ENCODE results near the gene RAB23. TPM values are rescaled to one million over a fixed set of nuclear protein-coding genes. Genes with fewer than 3 reads are reported as not detected.

RAB23 gene
- total and polyA plus RNA-seq, 2 of the 8 experiments (the other 6 are each of a cell fraction or from before 2014, with no cell fraction given): 6.5 to 17.2 TPM

GRCh38 chr6:57226221-57226620, 4.1 kb upstream of the RAB23 start:
- WGBS, 2 experiments (ENCODE audit: extremely low coverage in 1 of 2, insufficient coverage in 1 of 2, insufficient read length in 1 of 2, insufficient replicate concordance in 2 of 2, low coverage in 1 of 2, low lambda C conversion rate in 2 of 2, missing lambda C conversion rate in 1 of 2): 92% methylated on average over 2 of the region's 2 CpGs; no CpG with 5 or more reads in 1 of the 2 experiments
- H3K4me3 ChIP-seq (ENCODE audit: extremely low read depth in 1 of 4, insufficient read depth in 2 of 4, low read depth in 3 of 4, low read length in 4 of 4): no peak overlapping the region
- peaks cover 0 to 3% (median under 1%) of the 10 kb centered on the region in 4 experiments; a peak in 2 of 7 replicates for H3K4me1 ChIP-seq (replicated peaks in 1 of 4; ENCODE audit: control insufficient read depth in 3 of 4, insufficient read depth in 4 of 4, low read length in 3 of 4)
- ChIA-PET CTCF (ENCODE audit: partially characterized antibody) (no interaction called here), POLR2A (ENCODE audit: partially characterized antibody) (no interaction called here)
- no peak overlapping the region for H3K4me2 ChIP-seq (ENCODE audit: insufficient read depth in 1 of 2, low read depth in 2 of 2, low read length in 2 of 2)
- no peak overlapping the region for H4K91ac ChIP-seq (replicated peaks; ENCODE audit: insufficient read length, low read length)
- H3K27ac ChIP-seq (ENCODE audit: low read depth, low read length): no peak overlapping the region
- no peak overlapping the region for H2AK5ac ChIP-seq (ENCODE audit: low read depth, low read length)
- H2BK12ac ChIP-seq (ENCODE audit: low read depth, low read length): no peak overlapping the region
- DNase-seq (ENCODE audit: low read depth in 1 of 2, low spot score in 2 of 2): no peak
- peaks cover 5% of the 10 kb centered on the region for H3K23me2 ChIP-seq (ENCODE audit: low read depth, low read length)
- no peak overlapping the region for H2AFZ ChIP-seq (ENCODE audit: low read length)
- no peak overlapping the region for H2BK15ac ChIP-seq (ENCODE audit: low read length)
- no peak overlapping the region for H2BK5ac ChIP-seq (ENCODE audit: low read depth, low read length)
- H3K18ac ChIP-seq (ENCODE audit: extremely low read depth, low read length): no peak overlapping the region
- H3K27me3 ChIP-seq (replicated peaks in 1 of 4; ENCODE audit: control insufficient read depth in 3 of 4, extremely low read depth in 1 of 4, insufficient read depth in 3 of 4, low read length in 3 of 4): no peaks in the 10 kb centered on the region
- H4K8ac ChIP-seq (ENCODE audit: extremely low read depth, insufficient read depth, low read length): no peak overlapping the region
- TF ChIP-seq CREB1 (IDR thresholded peaks at IDR 0.05): no peak
- TF ChIP-seq CEBPB (IDR thresholded peaks at IDR 0.05; ENCODE audit: low read depth, low read length): no peak
- TF ChIP-seq CTBP2 (IDR thresholded peaks at IDR 0.05; ENCODE audit: borderline replicate concordance, insufficient read depth, insufficient read length, low read length): no peak
- TF ChIP-seq, protein P1, sequence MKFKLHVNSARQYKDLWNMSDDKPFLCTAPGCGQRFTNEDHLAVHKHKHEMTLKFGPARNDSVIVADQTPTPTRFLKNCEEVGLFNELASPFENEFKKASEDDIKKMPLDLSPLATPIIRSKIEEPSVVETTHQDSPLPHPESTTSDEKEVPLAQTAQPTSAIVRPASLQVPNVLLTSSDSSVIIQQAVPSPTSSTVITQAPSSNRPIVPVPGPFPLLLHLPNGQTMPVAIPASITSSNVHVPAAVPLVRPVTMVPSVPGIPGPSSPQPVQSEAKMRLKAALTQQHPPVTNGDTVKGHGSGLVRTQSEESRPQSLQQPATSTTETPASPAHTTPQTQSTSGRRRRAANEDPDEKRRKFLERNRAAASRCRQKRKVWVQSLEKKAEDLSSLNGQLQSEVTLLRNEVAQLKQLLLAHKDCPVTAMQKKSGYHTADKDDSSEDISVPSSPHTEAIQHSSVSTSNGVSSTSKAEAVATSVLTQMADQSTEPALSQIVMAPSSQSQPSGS (IDR thresholded peaks at IDR 0.05; ENCODE audit: low read length): no peak
- no peak for TF ChIP-seq ATF3 (IDR thresholded peaks at IDR 0.05; ENCODE audit: insufficient read depth, low read depth, low read length)
- no peak overlapping the region for H2BK20ac ChIP-seq (ENCODE audit: low read length)
- no peak overlapping the region for H4K5ac ChIP-seq (ENCODE audit: insufficient read length, low read depth, low read length)
- H3K79me2 ChIP-seq (ENCODE audit: control insufficient read depth in 1 of 2, insufficient read depth in 2 of 2, low read length in 2 of 2): peaks cover 0 to 1% of the 10 kb centered on the region in 2 experiments; a peak in 2 of 4 replicates
- H3K36me3 ChIP-seq (ENCODE audit: control insufficient read depth in 2 of 4, insufficient read depth in 4 of 4, low read length in 3 of 4): no peaks in the 10 kb centered on the region
- H3K56ac ChIP-seq (replicated peaks; ENCODE audit: insufficient read length, low read depth, low read length): no peak overlapping the region
- no peak overlapping the region for H3K23ac ChIP-seq (ENCODE audit: insufficient read length)
- no peaks in the 10 kb centered on the region for H3K9me3 ChIP-seq (ENCODE audit: insufficient read depth in 2 of 2, low read depth in 1 of 2, low read length in 1 of 2)
- H3K9ac ChIP-seq (replicated peaks in 1 of 4; ENCODE audit: extremely low read depth in 1 of 4, low read depth in 3 of 4, low read length in 3 of 4): no peak overlapping the region
- H4K20me1 ChIP-seq (replicated peaks in 1 of 2; ENCODE audit: control insufficient read depth in 1 of 2, insufficient read depth in 2 of 2, low read length in 2 of 2): peaks cover 0 to 2% of the 10 kb centered on the region in 2 experiments
- H3K14ac ChIP-seq (ENCODE audit: insufficient read length): no peak overlapping the region
- H3K79me1 ChIP-seq (ENCODE audit: low read depth, low read length): no peaks in the 10 kb centered on the region
- FAIRE-seq: no peak
- H3K4ac ChIP-seq (replicated peaks; ENCODE audit: insufficient read length, low read depth, low read length): no peak overlapping the region
- H2BK120ac ChIP-seq (replicated peaks; ENCODE audit: low read depth, low read length): no peak overlapping the region
